NCI-H69 (cell line): ENCODE measurements around the gene LRPPRC.

Experiments used
- DNase-seq: peaks from one replicate; lab custom pipeline; 2025; lab: John Stamatoyannopoulos, UW

Gene LRPPRC

DNA sequence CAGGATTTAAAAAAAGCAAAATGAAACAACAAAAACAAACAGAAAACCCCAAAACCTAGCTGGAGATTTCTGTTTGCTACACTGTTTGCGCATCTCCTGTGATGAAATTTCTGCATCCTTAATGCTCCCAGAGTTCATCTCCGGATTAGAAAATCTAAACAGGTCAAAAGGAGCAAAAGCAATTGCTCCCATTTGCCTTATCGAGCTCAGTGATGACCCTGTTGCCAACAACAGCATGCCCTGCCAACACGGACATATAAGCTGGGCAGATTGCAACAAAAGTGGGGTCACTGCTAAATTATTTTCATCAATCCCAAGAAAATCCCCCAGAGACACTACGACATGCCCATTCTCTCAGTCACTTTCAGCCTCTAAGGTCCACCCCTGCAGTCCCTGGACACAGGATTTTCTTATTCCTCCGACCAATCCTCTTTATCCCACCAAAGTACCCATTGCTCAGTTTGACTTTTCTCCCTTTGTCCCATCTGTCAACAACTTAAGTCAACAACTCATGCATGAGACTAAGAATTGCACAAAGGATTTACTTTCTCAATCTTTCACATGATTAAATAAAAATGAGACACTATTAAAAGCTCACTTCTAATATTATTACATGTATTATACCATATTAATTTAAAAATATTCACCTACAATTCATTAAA, 89.2 kb downstream of the LRPPRC start:
- DNase-seq = no peak

- DNase-seq = no peak
Observed at GRCh38 chr2:43905871-43906270, 89.9 kb downstream of the LRPPRC start.

DNA sequence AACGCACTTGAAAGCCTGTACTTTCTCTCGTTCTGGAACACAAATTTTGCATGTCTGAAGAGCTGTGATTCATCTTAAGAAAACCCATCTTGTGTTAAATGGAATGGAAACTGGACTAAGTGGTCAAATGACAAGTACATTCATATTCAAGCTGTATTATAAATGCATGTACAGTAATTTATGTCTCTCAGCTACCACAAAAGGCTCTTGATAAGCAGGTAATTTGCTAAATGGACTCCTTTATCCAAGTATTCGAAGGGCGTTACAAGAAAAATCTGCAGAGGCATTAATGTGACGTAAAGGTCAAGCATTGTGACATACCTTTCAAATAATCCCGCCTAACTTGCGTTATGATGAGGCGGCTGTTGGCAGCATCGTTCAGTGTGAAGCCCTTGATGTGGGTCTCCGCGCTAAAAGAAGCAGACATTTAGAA, 90.4 kb downstream of the LRPPRC start:
- DNase-seq = peak; percentile 5

DNA sequence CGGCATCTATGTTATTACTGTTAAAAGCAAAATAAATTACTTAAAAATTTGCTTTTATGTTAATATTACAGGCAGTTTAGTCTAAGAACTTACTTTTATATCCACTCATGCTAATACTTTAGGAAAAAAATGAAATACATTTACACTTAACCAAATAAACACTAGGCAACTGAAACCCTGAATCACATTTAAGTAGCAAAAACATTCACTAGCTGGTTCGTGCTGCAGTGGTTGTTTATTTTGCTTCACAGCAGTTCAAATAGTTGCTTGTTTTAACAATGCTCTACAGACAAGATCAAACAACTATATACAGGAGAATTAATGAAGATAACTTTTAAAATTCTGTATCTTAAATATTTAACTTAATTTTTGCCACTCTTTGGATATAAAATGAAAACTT, 96.2 kb downstream of the LRPPRC start:
- DNase-seq = no peak

DNA sequence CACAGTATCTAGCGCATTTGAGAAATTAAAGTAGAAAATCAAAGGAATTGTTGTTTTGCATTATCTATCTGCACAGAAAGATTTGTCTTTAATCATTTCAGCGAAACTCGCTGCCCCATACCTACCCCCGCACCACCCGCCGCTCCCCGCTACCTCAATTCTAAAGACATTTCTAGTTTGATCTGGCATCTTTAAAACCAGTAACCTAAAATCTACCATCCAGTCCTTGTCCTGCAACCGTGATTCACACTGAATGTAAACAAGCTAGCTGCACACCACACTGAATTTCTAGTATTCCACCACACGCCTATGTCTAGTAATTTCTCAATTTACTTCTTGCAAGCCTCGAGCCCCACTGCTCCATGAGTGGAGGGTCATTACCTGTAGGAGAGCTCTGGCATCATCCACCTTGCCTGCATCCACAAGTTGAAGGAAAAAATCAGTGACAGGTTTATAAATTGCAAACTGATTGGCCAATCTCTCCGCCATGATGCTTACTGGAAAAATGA, 96.9 kb downstream of the LRPPRC start:
- peak; percentile 36 for DNase-seq

DNA sequence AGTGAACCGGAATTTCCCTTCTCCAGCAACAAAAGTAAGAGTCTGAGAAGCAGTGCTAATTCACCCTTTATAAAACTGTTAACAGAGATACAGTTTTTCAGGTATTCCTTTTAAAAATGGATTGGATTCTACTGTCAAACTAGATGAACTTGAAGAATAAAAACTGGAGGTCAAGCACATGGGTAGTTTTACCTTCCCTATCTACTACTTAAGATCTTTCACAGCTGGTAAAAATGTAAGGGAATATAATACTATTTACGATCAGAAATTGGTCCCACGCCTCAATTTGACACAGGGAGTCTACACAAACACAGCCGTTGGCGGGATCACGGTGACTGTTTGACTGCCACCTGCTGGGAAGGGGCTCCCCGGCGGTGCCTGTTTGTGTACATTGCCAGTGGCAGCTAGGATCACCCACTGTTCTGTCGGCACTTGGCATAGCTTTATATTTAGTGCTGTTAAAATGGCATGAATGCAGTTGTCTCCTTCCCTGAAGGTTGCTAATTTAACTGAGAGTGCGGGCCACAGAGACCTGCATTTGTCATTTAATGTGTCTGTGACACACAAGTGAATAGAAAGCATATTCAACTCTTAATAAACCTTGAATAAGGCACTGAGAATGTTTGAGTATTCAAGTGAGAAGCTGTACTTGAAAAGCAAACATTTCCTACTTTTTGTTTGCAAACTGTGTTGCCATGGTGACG, 97.5 kb downstream of the LRPPRC start:
- DNase-seq = peak; percentile 93

DNA sequence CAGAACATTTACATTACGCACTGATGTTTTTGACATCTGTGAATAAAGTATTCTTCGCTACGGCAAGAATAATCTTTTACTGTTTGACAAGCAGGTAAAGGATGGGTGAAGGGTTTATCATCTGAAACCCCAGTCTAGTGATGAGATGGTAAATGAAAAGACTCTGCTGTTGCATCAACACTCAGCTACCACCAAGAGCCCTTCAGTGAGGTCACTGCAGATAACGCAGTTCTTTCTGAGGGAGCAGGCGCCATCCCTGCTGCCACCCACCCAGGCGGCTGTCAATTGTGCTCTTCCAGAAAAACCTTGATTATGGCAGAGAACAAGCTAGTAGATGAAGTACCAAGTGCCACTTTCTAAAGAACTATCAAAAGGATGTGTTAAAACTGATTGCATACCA, 98.3 kb downstream of the LRPPRC start:
- DNase-seq = peak; percentile 66

DNA sequence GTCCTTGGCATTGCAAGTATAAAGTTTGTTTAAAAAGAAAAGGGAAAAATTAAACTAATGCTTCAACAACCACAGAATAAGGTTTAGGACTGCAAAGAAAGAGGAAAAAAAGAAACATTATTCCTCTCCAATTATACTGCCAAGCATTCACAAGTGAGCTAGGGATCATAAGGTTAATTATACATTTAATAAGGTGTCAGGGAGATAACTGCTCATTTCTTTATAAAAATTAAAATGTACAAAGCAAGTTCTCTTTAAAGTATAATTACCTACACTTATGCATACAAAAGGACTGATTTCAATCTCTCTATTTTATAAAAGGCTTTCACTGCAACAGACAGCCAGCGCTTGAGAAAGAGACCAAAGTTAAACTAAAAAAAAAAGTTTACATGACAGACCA, 98.9 kb downstream of the LRPPRC start:
- peak; percentile 55 for DNase-seq

GRCh38 chr2:43894743-43895142, 101.0 kb downstream of the LRPPRC start:
- DNase-seq = no peak

DNA sequence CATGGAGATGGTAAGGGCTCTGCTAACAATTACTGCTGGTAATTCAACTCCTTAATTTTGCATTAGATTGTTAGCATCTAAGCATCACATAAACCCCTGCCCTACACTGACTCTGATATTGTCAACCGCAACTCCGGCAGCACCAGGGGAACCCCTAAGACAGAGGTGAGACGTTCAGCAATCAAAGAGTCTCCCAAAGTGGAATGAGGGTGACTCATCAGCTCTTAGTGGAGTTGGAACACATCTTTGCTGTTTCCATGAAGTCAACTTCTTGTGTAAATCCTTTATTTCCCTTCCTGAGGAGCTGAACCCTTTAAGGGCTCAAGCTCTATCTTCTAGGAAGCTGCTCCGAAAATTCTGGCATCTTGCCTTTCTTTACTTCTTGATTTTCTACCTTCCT, 104.9 kb downstream of the LRPPRC start:
- DNase-seq = no peak

DNA sequence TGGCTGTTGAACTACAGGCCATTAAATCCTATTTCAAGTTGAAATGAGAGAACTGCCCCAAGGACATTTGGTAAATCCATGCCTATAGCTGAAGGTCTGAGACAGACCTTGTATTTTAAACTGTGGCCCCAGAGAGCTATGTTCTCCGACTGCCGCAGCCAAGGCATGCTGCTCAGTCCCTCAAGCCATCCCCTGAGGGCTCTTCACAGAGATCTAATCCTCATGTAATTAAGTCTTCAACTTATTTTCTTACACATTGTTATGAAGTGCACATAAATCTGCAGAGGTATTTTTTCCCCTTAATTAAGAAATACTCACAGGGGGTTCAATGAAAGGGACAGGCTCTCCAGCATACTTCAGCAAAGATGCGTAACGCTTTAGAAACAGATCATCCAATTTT, 106.4 kb downstream of the LRPPRC start:
- DNase-seq = no peak

DNA sequence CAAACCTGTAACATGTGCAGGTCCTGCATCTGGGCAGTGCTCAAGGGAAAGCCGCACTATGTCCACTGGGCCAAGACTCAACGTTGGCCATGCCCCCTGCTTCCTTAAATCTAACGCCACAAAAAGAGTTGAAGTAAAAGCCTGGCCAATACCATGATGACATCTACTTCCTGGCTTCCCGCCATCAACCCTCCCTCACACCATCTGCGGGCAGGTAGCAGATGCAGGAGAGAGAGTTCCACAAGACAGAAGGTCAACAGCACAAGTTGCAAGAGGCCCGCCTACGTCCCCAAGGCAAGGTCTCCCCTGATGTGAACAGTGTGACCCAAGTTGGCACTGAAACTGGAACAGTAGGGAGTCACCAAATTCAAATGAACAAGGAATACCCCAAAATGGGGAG, 108.6 kb downstream of the LRPPRC start:
- peak; percentile 27 for DNase-seq

GRCh38 chr2:43885132-43885632, 110.6 kb downstream of the LRPPRC start:
- no peak for DNase-seq

GRCh38 chr2:43884689-43885088, 111.1 kb downstream of the LRPPRC start:
- DNase-seq = no peak

GRCh38 chr2:43882312-43882711, 113.5 kb downstream of the LRPPRC start:
- peak; percentile 2 for DNase-seq

DNA sequence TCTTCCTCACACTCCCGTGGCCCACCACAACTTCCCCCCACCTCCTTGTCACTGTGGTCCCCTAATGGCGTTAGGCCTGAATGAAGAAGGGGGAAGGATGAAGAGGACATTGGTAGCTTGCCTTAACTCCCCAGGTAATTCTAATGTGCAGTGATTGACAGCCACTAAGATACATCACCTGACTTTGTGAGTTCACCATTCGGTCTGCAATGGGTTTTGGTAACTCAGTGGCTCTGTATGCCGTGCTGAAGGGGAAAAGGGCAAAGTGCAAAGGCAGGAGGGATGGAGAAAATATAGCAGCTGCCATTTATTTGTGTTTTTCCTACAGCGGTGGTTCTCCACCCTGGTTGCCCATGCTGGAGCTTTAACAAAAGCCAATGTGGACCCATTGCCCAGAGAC, 114.8 kb downstream of the LRPPRC start:
- no peak for DNase-seq

DNA sequence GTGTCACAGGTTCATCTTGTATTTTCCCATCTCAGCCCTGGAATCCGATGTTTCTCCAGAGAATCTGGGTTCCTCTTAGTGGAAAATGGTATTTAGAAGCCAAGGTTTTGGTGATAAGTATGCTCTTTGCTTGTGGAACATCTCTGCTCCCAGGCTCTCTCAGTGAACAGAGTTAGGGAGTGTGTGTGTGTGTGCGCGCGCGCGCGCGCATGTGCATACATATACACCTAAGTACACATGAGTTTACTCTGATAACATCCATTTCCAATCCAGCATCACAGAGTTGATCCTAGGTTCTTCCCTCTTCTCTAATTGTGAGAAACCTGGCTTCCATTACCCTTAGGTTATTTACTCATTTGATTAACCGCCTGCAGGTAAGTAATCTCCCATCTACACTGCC, 115.3 kb downstream of the LRPPRC start:
- DNase-seq = peak; percentile 19

GRCh38 chr2:43879261-43879660, 116.5 kb downstream of the LRPPRC start:
- peak; percentile 12 for DNase-seq

GRCh38 chr2:43877782-43878464, 117.9 kb downstream of the LRPPRC start:
- DNase-seq = peak; percentile 60

- no peak for DNase-seq
Observed at GRCh38 chr2:43874776-43875451, 120.9 kb downstream of the LRPPRC start.

DNA sequence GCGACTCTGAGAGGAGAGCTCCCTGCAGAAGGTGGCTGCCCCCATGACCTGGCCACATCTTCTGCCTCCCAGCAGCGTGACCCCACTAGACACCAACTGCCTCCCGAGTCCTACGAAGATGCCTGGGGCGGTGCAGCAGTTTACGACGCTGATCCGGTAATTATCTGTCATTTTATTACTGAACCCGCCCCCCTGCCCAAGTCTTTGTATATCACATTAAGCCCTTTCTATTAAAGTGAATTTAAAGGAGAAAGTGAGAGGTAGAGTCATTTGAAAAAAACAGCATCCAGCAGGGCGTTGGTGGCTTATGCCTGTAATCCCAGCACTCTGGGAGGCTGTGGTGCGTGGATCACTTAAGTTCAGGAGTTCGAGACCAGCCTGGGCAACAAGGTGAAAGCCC, 123.6 kb downstream of the LRPPRC start:
- DNase-seq = peak; percentile 32

- DNase-seq = no peak
Observed at GRCh38 chr2:43855292-43855691, 140.5 kb downstream of the LRPPRC start.
